Calu3 (cell line): ENCODE measurements around the gene MACROD2. TPM values are rescaled to one million over a fixed set of nuclear protein-coding genes. Genes with fewer than 3 reads are reported as not detected.

ENCODE experiments used
- BruUV-seq: library from RNA; stranded (reverse); fragments of 400-500 nt; replicated peaks from 2 replicates; lab custom pipeline; 2021; lab: Mats Ljungman, UMichigan
- CTCF ChIA-PET: fragments of 300-600 bp; sonication (Branson Sonifier 250); formaldehyde crosslinking; loops from one replicate; lab custom pipeline; 2022; ENCODE audit warnings: antibody characterized with exemption; lab: Charles Lee
- DNase-seq: peaks from one replicate; pipeline ENCODE4 v3.0.0; 2022
- H3K27ac Mint-ChIP-seq: one replicate; pipeline ENCODE4 v1.8.0; 2022; ENCODE audit warnings: mixed read lengths; ENCODE audit not compliant: unreplicated experiment
- H3K27me3 Mint-ChIP-seq: one replicate; pipeline ENCODE4 v1.8.0; 2022; ENCODE audit warnings: mixed read lengths; ENCODE audit not compliant: unreplicated experiment
- H3K36me3 Mint-ChIP-seq: one replicate; pipeline ENCODE4 v1.8.0; 2022; ENCODE audit warnings: mild to moderate bottlenecking, moderate library complexity, mixed read lengths; ENCODE audit not compliant: insufficient read depth, unreplicated experiment
- H3K4me1 Mint-ChIP-seq: one replicate; pipeline ENCODE4 v1.8.0; 2022; ENCODE audit warnings: mild to moderate bottlenecking, low read depth, mixed read lengths; ENCODE audit not compliant: unreplicated experiment
- H3K4me3 Mint-ChIP-seq: one replicate; pipeline ENCODE4 v1.8.0; 2022; ENCODE audit warnings: mild to moderate bottlenecking, low read depth, moderate library complexity, mixed read lengths; ENCODE audit not compliant: unreplicated experiment
- H3K9me3 Mint-ChIP-seq: one replicate; pipeline ENCODE4 v1.8.0; 2022; ENCODE audit warnings: low read depth, mixed read lengths; ENCODE audit not compliant: unreplicated experiment
- intact Hi-C: fragments of 100-400 bp; cut with micrococcal nuclease; formaldehyde crosslinking; loops from one replicate; pipeline ENCODE4 v1.10.0; 2022; ENCODE audit not compliant: unreplicated experiment
- total RNA-seq: library from RNA; stranded (reverse); gene quantifications from 2 replicates; pipeline ENCODE4 v1.2.3, GENCODE V29; 2022
- TF ChIP-seq, protein P1 (sequence below): fragments of 200-600 bp; IDR thresholded peaks from one replicate; pipeline ENCODE4 v1.8.0; 2022; ENCODE audit warnings: antibody characterized with exemption; ENCODE audit not compliant: unreplicated experiment

MACROD2 gene
- total RNA-seq, 1 experiment from 2014 or later = 29.4 TPM

DNA sequence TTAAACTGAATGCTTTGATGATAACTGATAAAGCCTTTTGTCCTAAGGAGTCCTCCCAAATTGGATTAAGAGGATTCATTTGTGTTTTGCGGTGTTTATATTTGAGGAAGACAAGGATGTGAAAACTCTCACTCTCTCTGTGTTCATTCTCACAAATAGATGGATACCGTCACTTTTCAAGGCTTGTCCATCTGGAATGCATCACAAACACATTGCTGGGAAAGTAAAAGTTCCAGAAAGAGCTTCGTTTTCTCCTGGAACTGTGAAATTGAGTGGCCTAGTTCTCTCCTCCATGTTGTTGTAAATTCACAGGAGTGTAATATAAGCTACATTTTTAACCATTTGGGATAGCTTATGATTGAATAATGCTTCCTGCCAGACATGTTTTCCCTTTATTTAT lies 923.7 kb downstream of the MACROD2 start:
- Mint-ChIP-seq H3K27ac (no peak overlapping the region), H3K4me3 (no peak overlapping the region), H3K36me3 (no peaks in the 10 kb centered on the region), H3K27me3 (no peaks in the 10 kb centered on the region), H3K4me1 (no peaks in the 10 kb centered on the region), H3K9me3 (no peaks in the 10 kb centered on the region)
- TF ChIP-seq, protein P1, sequence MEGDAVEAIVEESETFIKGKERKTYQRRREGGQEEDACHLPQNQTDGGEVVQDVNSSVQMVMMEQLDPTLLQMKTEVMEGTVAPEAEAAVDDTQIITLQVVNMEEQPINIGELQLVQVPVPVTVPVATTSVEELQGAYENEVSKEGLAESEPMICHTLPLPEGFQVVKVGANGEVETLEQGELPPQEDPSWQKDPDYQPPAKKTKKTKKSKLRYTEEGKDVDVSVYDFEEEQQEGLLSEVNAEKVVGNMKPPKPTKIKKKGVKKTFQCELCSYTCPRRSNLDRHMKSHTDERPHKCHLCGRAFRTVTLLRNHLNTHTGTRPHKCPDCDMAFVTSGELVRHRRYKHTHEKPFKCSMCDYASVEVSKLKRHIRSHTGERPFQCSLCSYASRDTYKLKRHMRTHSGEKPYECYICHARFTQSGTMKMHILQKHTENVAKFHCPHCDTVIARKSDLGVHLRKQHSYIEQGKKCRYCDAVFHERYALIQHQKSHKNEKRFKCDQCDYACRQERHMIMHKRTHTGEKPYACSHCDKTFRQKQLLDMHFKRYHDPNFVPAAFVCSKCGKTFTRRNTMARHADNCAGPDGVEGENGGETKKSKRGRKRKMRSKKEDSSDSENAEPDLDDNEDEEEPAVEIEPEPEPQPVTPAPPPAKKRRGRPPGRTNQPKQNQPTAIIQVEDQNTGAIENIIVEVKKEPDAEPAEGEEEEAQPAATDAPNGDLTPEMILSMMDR = no peak
- no peak for DNase-seq
- no TSS peak for BruUV-seq
- intact Hi-C loops = no loop called here
- CTCF ChIA-PET = no interaction called here

DNA sequence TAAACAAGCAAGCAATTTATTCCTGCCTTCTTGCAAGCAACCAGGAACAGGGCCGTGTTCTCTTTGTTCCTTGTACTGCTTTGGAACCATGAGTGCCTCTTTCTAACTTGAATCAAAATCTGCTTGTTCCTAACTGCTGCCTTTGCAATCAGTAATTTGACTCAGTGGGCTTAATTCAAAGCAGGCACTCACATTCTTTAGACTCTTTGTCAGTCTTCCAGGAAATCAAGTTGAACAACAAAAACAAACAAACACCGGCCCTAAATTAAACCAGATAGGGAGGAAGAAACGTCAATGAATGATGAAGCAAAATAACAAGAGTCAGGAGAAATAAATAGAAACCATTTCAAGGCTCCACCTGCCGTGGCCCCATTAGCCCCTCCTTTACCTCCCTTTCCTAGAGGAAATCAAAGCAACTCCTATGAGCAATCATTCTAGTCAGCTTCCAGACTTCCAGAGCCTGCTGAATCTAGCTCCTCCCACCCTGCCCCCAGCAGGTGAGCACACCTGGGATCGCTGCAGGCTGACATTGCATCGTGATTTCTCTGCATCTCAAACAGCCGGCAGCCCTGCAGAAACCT lies 924.3 kb downstream of the MACROD2 start:
- intact Hi-C loops = loop anchor here (10.0 kb wide), 1 partner anchor 65 kb away; no protein-coding TSS in a partner anchor
- CTCF ChIA-PET = no interaction called here
- no TSS peak for BruUV-seq
- TF ChIP-seq, protein P1 = no peak
- Mint-ChIP-seq H3K27ac (peak overlapping the region; percentile 56), H3K36me3 (no peaks in the 10 kb centered on the region), H3K27me3 (no peaks in the 10 kb centered on the region), H3K4me1 (no peaks in the 10 kb centered on the region), H3K4me3 (peak overlapping the region; percentile 39), H3K9me3 (no peaks in the 10 kb centered on the region)
- DNase-seq = peak; percentile 24

DNA sequence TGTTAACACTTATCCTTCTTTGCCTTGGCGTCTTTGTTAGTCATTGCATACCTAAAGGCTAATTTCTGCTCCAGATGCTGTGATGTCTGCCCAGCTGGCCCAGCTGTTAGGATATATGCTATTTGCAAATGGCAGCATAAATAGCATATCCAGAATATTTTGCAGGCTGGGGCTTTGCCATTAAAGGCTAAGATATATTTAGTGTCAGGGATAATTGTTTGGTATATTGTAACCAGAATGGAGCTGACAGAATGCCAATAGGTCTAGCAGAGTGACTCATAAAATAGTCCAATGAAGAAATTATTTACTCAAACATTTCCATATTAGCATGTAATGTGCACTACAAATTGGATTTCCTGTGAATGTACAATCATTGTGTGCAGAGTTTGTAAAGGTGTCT lies 926.2 kb downstream of the MACROD2 start:
- BruUV-seq = no TSS peak
- Mint-ChIP-seq H3K9me3 (no peaks in the 10 kb centered on the region), H3K27me3 (no peaks in the 10 kb centered on the region), H3K4me1 (no peaks in the 10 kb centered on the region), H3K36me3 (no peaks in the 10 kb centered on the region), H3K4me3 (no peak overlapping the region), H3K27ac (no peak overlapping the region)
- TF ChIP-seq, protein P1 = no peak
- intact Hi-C loops = loop anchor here (10.0 kb wide), 1 partner anchor 63 kb away; no protein-coding TSS in a partner anchor
- no peak for DNase-seq
- CTCF ChIA-PET = no interaction called here

DNA sequence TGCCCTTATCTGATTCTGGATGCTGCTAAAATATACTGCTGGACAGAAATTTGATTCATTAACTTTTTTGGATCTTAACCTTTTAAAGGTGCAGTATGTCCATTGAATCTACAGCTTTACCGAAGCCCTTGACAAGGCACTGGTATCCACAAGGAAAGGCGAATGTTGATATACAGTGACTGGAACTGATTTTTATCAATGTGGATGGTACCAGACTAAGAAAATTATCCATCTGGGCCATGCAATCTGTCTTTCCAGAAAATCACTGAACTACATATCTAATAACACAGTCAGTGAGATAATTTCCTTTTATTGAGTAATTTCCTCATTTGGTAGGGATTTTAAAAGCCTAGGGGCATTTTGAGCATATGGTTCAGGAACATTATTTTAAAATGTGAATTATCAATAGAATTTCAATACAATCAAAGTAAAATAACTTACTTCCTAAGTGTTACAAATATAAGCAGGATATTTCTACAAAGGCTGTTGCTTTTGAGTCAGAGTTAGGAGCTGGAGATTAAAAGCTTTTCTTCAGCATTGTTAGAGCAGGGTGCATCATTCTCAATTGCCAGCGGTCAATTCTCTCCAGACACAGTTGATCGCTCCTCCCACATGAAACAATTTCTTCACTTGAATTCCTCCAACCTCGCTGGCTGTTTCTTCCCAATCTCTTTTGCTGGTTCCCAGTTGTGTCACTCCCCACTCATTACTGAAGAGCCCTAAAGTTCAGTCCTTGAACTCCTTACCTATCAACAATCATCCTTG lies 927.4 kb downstream of the MACROD2 start:
- TF ChIP-seq, protein P1 = no peak
- BruUV-seq = no TSS peak
- H3K4me3 Mint-ChIP-seq = no peak overlapping the region
- H3K36me3 Mint-ChIP-seq = no peaks in the 10 kb centered on the region
- no peaks in the 10 kb centered on the region for H3K9me3 Mint-ChIP-seq
- intact Hi-C loops = loop anchor here (10.0 kb wide), 1 partner anchor 62 kb away; no protein-coding TSS in a partner anchor
- H3K4me1 Mint-ChIP-seq = no peaks in the 10 kb centered on the region
- no peak overlapping the region for H3K27ac Mint-ChIP-seq
- H3K27me3 Mint-ChIP-seq = no peaks in the 10 kb centered on the region
- DNase-seq = no peak
- CTCF ChIA-PET = no interaction called here
